ENCODE results near the gene RSRC1.

GRCh38 chr3:158210067-158210466 lies 100.2 kb downstream of the RSRC1 start:
- TF ChIP-seq POLR2A (IDR thresholded peaks at IDR 0.05): no peak
- TF ChIP-seq CTCF (IDR thresholded peaks at IDR 0.05 in 4 of 5, conservative IDR thresholded peaks at IDR 0.05 in 1 of 5): no peak

Data from gastrocnemius medialis (tissue), 4 donors.